ENCODE results near the gene LRRC49. TPM values are rescaled to one million over a fixed set of nuclear protein-coding genes. Genes with fewer than 3 reads are reported as not detected.
A peak's percentile ranks its signal among the peaks of the same experiment; 100 is the strongest.

The LRRC49 gene, protein sequence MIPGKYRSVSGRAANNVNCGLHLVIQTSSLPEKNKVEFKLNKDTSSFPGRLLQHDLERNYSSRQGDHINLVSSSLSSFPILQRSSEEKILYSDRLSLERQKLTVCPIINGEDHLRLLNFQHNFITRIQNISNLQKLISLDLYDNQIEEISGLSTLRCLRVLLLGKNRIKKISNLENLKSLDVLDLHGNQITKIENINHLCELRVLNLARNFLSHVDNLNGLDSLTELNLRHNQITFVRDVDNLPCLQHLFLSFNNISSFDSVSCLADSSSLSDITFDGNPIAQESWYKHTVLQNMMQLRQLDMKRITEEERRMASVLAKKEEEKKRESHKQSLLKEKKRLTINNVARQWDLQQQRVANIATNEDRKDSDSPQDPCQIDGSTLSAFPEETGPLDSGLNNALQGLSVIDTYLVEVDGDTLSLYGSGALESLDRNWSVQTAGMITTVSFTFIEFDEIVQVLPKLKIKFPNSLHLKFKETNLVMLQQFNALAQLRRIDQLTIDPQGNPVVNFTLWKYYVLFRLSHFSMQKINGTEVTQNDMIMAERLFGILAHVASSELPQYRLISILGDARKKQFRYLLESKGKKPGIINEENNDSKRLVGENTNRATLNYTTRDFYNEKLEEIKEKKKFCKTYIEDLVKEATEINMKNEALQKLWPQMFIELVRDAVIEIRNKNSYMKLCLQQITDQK
- 13.3 and 14.6 TPM in 2 replicates for total RNA-seq (2014; rRNA removed; shearing (Covaris generic))
- polyA plus RNA-seq (2016; fragmentation: Nextera tagmentation; extraction: Ambion mirVana) = 6.9 and 8.5 TPM in 2 replicates
- long read RNA-seq, partial matches to known transcripts = 3 of 8 reads
- long read RNA-seq, other reads (novel, unspliced or antisense) = 3 of 8 reads

DNA sequence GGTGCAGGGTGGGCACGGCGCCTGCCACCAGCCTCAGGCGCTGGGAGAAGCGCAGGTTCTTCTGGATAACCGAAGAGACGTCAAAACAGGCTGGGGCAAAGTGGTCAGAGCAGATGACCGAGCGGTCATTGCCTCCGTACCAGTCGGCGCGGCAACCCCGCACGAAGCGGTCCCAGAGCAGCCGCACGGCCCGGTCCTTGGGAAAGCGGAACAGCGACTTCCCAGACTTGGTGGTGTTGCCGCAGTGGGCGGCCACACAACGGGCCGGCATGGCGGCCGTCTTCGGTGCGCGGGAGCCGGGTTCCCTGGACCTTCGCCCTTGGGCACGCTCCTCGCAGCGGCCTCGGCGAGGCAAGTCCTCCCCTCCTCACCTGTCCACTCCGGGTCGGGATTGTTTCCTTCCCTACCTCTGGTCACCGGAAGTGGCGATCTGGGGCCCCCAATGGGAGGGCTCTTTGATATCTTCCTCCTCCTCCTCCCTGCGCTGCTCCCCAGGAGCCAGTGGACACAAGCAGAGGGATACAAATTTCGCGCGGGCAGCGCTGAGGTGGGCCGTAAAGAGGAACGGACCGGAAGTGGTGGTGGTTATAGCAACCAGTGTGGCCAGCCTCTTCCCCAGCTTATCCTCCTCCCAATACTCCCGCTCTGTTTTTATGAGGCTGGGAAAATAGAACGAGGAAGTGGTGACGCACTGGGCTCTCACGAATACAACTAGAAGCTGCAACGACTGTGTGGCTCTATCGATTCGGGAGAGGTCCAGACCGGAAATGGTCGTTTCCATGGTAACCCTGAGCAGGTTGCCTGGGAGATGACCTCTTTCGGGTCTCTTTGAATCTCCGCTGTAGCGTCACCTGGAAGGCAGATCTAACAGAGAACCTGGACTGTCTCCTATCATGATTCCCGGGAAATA lies at the start of gene LRRC49, which contains the start of gene THAP10:
TSS of gene LRRC49 (plus strand) at position 825 of the 910 bp plus-strand sequence. CDS start at position 894, 69 bp downstream.
TSS of gene THAP10 (minus strand) at position 432 of the 910 bp plus-strand sequence. CDS start at position 271, 161 bp downstream.
- no peaks in the 10 kb centered on the region for H3K36me3 ChIP-seq (ENCODE audit: insufficient read depth)
- H4K20me1 ChIP-seq (replicated peaks; ENCODE audit: insufficient read depth) = no peaks in the 10 kb centered on the region
- peak; percentile 96 for DNase-seq (ENCODE audit: low spot score)
- H3K4me3 ChIP-seq = peak within 1 kb of the TSS; percentile 66
- H3K4me1 ChIP-seq (ENCODE audit: insufficient read depth) = peaks cover 13% of the 10 kb centered on the region; the same call in 1 of the 2 replicates
- Mint-ChIP-seq H3K4me3 (peak within 1 kb of the TSS; percentile 92), H3K4me1 (peaks cover 14% of the 10 kb centered on the region), H3K27me3 (ENCODE audit: insufficient read depth, low read depth, poor library complexity) (peaks cover 5% of the 10 kb centered on the region), H3K36me3 (ENCODE audit: low read depth) (no peaks in the 10 kb centered on the region; the same call in 2 of the 3 replicates), H3K27ac (peak within 1 kb of the TSS; percentile 96), H3K9me3 (no peaks in the 10 kb centered on the region)
- H3K27me3 ChIP-seq (ENCODE audit: insufficient read depth) = no peaks in the 10 kb centered on the region
- peak within 1 kb of the TSS; percentile 79 for H3K4me2 ChIP-seq
- ATAC-seq = peak; percentile 96
- H3K79me2 ChIP-seq (replicated peaks; ENCODE audit: insufficient read depth) = peaks cover 17% of the 10 kb centered on the region
- H2AFZ ChIP-seq = peak within 1 kb of the TSS; percentile 88
- H3K27ac ChIP-seq (ENCODE audit: low read depth) = peak within 1 kb of the TSS; percentile 64
- no peaks in the 10 kb centered on the region for H3F3A ChIP-seq (replicated peaks; ENCODE audit: low read depth)
- no peaks in the 10 kb centered on the region for H3K9me2 ChIP-seq (ENCODE audit: insufficient read depth)
- TF ChIP-seq EZH2 (IDR thresholded peaks at IDR 0.05; ENCODE audit: low read depth, unreplicated experiment) (no peak), ZNF114 (CRISPR knock-in tag; IDR thresholded peaks at IDR 0.05) (no peak), CREB1 (CRISPR knock-in tag; IDR thresholded peaks at IDR 0.05; ENCODE audit: low read depth) (peak; percentile 56), STAT1 (IDR thresholded peaks at IDR 0.05; ENCODE audit: unreplicated experiment) (no peak), ZNF331 (CRISPR knock-in tag; IDR thresholded peaks at IDR 0.05; ENCODE audit: low read depth) (no peak), POLR2AphosphoS5 (IDR thresholded peaks at IDR 0.05; ENCODE audit: low read depth) (peak; percentile 83)
- TF ChIP-seq, protein P1, sequence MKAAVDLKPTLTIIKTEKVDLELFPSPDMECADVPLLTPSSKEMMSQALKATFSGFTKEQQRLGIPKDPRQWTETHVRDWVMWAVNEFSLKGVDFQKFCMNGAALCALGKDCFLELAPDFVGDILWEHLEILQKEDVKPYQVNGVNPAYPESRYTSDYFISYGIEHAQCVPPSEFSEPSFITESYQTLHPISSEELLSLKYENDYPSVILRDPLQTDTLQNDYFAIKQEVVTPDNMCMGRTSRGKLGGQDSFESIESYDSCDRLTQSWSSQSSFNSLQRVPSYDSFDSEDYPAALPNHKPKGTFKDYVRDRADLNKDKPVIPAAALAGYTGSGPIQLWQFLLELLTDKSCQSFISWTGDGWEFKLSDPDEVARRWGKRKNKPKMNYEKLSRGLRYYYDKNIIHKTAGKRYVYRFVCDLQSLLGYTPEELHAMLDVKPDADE (IDR thresholded peaks at IDR 0.05) = peak; percentile 73
- TF ChIP-seq, protein P2, sequence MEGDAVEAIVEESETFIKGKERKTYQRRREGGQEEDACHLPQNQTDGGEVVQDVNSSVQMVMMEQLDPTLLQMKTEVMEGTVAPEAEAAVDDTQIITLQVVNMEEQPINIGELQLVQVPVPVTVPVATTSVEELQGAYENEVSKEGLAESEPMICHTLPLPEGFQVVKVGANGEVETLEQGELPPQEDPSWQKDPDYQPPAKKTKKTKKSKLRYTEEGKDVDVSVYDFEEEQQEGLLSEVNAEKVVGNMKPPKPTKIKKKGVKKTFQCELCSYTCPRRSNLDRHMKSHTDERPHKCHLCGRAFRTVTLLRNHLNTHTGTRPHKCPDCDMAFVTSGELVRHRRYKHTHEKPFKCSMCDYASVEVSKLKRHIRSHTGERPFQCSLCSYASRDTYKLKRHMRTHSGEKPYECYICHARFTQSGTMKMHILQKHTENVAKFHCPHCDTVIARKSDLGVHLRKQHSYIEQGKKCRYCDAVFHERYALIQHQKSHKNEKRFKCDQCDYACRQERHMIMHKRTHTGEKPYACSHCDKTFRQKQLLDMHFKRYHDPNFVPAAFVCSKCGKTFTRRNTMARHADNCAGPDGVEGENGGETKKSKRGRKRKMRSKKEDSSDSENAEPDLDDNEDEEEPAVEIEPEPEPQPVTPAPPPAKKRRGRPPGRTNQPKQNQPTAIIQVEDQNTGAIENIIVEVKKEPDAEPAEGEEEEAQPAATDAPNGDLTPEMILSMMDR (conservative IDR thresholded peaks at IDR 0.05; ENCODE audit: low read depth in 2 of 2) = no peak
- TF ChIP-seq, protein P3, sequence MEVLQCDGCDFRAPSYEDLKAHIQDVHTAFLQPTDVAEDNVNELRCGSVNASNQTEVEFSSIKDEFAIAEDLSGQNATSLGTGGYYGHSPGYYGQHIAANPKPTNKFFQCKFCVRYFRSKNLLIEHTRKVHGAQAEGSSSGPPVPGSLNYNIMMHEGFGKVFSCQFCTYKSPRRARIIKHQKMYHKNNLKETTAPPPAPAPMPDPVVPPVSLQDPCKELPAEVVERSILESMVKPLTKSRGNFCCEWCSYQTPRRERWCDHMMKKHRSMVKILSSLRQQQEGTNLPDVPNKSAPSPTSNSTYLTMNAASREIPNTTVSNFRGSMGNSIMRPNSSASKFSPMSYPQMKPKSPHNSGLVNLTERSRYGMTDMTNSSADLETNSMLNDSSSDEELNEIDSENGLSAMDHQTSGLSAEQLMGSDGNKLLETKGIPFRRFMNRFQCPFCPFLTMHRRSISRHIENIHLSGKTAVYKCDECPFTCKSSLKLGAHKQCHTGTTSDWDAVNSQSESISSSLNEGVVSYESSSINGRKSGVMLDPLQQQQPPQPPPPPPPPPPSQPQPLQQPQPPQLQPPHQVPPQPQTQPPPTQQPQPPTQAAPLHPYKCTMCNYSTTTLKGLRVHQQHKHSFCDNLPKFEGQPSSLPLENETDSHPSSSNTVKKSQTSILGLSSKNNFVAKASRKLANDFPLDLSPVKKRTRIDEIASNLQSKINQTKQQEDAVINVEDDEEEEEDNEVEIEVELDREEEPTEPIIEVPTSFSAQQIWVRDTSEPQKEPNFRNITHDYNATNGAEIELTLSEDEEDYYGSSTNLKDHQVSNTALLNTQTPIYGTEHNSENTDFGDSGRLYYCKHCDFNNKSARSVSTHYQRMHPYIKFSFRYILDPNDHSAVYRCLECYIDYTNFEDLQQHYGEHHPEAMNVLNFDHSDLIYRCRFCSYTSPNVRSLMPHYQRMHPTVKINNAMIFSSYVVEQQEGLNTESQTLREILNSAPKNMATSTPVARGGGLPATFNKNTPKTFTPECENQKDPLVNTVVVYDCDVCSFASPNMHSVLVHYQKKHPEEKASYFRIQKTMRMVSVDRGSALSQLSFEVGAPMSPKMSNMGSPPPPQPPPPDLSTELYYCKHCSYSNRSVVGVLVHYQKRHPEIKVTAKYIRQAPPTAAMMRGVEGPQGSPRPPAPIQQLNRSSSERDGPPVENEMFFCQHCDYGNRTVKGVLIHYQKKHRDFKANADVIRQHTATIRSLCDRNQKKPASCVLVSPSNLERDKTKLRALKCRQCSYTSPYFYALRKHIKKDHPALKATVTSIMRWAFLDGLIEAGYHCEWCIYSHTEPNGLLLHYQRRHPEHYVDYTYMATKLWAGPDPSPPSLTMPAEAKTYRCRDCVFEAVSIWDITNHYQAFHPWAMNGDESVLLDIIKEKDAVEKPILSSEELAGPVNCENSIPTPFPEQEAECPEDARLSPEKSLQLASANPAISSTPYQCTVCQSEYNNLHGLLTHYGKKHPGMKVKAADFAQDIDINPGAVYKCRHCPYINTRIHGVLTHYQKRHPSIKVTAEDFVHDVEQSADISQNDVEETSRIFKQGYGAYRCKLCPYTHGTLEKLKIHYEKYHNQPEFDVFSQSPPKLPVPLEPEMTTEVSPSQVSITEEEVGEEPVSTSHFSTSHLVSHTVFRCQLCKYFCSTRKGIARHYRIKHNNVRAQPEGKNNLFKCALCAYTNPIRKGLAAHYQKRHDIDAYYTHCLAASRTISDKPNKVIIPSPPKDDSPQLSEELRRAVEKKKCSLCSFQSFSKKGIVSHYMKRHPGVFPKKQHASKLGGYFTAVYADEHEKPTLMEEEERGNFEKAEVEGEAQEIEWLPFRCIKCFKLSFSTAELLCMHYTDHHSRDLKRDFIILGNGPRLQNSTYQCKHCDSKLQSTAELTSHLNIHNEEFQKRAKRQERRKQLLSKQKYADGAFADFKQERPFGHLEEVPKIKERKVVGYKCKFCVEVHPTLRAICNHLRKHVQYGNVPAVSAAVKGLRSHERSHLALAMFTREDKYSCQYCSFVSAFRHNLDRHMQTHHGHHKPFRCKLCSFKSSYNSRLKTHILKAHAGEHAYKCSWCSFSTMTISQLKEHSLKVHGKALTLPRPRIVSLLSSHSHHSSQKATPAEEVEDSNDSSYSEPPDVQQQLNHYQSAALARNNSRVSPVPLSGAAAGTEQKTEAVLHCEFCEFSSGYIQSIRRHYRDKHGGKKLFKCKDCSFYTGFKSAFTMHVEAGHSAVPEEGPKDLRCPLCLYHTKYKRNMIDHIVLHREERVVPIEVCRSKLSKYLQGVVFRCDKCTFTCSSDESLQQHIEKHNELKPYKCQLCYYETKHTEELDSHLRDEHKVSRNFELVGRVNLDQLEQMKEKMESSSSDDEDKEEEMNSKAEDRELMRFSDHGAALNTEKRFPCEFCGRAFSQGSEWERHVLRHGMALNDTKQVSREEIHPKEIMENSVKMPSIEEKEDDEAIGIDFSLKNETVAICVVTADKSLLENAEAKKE (CRISPR knock-in tag; IDR thresholded peaks at IDR 0.05) = no peak

Measured in GM23338 (cell line).